Adipose tissue (tissue), 3 donors: ENCODE data around the gene STEAP2. TPM values are rescaled to one million over a fixed set of nuclear protein-coding genes. Genes with fewer than 3 reads are reported as not detected.
A peak's percentile ranks its signal among the peaks of the same experiment; 100 is the strongest.

Source experiments
- H3K27ac ChIP-seq: one replicate; pipeline ENCODE4 v1.5.1; 2013; ENCODE audit warnings: low read depth, low read length
- WGBS, 3 donors: extraction: QIAGEN DNeasy Blood & Tissue Kit; methylation state at CpG; one replicate each; pipeline ENCODE4 v1.1.7; 2013; 5-methylcytosine and 5-hydroxymethylcytosine counted together
- polyA plus RNA-seq, 3 donors: library from polyadenylated mRNA; stranded (reverse); fragments of 200-250 nt; gene quantifications; one replicate each; pipeline ENCODE4 v1.2.3, GENCODE V29; 2013
- donor health status: healthy with polysubstance abuse.
- donor health status: Bipolar disorder and iron deficiency.
- donor health status: healthy.

STEAP2 gene
- polyA plus RNA-seq, 3 donors, result 2.6 to 11.4 (median 5.5) TPM

DNA sequence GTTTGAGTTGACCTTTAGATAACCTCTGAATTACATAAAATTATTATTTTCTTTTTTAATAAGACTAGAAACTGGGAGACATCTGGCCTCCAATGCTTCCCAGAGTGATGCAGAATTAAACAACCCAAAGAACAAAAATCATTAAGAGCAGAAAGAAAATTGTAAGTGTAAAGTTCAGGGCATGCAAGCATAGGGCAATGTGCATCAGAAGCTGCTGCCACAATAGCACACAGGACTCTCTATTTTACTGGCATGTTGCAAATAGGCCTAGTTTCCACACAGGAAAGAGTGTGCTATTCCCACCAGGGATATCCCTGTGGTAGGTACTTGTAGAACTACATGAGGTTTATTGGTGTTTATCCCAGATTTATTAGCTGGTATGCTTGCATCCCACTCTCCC, 20.5 kb upstream of the STEAP2 start:
- no peak overlapping the region for H3K27ac ChIP-seq

DNA sequence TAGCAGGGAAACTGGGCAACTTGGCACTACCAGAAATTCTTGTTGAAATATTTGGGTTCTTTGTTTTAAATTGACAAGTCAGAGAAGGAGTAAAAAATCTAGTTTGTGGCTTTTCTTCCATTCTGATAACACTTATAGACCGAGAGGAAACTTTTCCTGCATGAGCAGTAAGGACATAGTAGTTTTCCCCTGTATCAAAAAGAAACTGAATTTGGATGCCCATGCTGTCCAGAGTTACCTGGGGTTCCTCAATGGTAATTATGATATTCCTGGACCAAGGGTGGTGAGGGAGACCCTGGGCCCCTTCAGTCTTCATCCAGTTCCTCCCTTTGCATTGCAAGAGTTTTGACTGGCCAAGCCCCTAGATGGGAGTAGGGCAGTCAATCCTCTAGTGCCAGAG, 19.9 kb upstream of the STEAP2 start:
- no peak overlapping the region for H3K27ac ChIP-seq
- WGBS, 3 donors, result 73 to 90% (median 86%) methylated on average over 1 of the region's 1 CpG

DNA sequence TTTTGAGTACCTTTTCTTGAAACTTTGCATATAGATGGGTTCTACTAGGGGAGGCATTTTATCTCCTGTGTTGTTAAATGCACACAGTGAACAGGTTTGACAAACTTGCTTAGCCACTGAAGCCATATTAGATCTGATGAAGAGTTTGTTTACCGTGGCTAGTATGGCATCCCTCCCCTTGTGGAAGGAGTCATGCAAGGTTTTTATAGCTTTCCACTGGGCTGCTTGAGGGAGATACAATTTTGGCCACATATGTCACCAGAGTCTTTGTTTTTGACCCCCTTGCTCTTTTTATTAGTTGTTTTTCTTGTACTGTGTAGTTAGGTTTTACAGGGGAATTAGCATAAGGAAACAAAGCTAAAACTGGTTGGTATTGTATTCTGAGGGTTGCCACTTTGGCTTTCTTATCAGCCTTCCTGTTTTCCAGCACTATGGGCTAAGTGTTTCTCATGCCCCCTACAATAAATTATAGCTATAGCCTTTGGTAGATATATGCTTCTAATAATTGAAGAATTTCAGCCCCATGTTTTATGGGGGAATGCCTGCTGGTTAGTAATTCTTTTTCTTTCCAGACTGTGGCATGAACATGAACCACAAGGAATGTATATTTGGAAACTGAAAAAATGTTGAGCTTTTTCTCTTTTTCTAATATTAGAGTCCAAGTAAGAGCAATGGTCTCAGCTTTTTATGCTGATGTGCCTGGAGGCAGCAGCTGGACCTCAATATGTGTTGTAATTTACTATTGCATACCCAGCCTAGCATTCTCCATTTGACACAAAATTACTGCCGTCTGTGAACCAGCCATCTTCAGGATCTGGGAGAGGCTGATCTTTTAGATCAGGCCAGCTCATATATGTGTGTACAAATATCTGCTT, 18.4 kb upstream of the STEAP2 start:
- no peak overlapping the region for H3K27ac ChIP-seq
- 42 to 84% (median 62%) methylated on average over 2 of the region's 2 CpGs for WGBS, 3 donors

DNA sequence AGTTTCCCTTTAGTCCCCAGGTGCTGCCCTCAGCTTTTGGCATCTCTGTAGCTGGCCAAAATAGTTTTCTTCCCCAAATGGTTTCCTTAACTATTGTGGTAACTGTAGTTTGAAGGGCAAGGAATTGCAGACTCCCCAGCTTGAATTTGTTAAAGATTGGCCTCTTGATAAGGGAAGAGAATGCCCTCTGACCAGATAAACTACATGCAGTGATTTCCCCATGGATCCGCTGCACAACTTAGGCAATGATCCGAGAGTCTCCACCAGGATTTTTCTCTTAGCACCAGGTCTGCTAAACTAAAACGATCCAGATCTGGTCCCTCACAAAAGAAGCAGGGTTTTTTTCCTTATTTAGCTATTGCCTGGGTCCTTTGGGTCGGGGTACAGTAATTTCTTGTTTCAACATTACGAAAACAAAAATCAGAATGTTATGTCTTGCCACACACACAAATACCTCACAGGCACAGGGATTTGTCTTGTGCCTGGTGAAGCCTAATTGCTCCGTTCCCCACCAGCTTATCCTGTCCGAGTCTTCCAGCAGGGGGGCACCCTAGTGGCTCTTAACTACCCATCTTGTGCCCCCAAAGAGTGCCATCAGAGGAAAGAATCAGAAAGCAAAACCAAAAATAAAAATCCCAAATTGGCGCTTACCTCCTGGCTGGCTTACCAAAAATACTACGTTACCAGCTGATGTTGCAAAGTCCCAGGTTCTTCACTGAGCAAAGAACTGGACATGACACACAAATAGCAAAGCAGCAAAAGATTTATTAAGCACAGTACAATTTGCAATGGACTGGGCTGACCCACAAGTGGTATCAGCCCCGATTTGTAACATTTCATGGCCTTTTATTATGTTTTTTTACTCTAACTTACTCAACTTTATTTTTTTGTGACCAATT, 16.4 kb upstream of the STEAP2 start:
- 68 to 88% (median 68%) methylated on average over 10 of the region's 10 CpGs for WGBS, 3 donors

DNA sequence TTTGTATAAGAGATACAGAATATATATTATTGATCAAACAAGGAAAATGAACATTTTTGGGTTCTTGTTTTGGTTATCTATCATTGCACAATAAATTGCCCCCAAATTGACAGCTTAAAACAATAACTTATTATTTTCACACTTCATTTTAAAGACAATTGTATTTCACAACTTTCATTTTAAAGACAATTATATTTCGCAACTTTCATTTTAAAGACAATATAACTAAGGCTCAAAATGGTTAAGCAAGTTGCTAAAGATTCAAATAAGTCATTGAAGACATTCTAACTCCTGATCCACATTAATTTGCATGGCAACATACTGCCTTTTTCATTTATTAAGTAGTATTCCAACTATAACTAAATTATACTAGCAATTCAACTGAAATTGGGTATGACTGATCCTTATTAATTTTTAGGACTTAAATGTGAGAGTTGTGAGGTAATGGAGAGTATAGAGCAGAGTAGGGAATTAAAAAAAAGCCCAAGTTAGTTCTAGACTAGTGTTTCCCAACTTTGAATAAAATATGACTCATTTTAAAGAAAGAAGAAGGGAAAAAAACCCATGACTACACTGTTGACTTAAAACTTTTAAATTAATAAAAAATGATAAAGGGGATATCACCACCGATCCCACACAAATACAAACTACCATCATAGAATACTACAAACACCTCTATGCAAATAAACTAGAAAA, 9.9 kb upstream of the STEAP2 start:
- 88 to 97% (median 96%) methylated on average over 2 of the region's 2 CpGs for WGBS, 3 donors
- no peak overlapping the region for H3K27ac ChIP-seq

More for the DNA sequence above, 16.4 kb upstream of the STEAP2 start:
- no peak overlapping the region for H3K27ac ChIP-seq

DNA sequence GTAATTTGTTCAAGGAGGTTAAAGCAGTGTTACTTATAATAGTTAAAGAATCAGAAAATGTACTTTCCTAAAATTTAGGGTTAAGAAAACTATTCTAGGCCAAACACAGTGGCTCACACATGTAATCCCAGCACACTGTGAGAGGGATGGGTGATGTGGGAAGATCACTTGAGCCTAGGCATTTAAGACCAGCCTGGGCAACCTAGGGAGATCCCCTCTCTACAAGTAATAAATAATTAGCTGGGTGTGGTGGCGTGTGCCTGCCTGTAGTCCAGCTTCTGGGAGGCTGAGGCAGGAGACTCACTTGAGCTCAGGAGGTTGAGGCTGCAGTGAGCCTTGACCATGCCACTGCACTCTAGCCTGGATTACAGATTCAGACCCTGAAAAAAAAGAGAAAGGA, 3.6 kb upstream of the STEAP2 start:
- no peak overlapping the region for H3K27ac ChIP-seq
- WGBS, 3 donors, result 86 to 100% (median 92%) methylated on average over 1 of the region's 1 CpG

DNA sequence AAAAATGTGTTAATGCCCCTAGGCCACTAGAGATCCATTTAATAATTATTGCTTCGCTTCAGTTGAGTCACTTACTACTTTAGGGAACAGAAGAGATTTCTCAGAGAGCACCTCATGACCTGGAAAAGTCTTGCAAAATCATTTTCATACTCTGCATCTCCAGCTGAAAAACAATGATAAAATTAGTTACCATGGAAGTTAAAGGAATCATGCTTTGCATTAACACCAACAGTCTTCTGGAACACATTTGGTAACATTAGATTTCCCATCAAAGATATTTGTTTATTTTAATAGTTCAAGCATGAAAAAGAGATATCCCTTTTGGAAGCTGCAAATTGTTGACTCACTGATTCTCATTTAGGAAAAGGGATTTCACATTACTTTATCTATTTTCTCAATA, 1.8 kb upstream of the STEAP2 start:
- H3K27ac ChIP-seq, result no peak overlapping the region
- WGBS, 3 donors, result 69 to 87% (median 78%) methylated on average over 1 of the region's 1 CpG

DNA sequence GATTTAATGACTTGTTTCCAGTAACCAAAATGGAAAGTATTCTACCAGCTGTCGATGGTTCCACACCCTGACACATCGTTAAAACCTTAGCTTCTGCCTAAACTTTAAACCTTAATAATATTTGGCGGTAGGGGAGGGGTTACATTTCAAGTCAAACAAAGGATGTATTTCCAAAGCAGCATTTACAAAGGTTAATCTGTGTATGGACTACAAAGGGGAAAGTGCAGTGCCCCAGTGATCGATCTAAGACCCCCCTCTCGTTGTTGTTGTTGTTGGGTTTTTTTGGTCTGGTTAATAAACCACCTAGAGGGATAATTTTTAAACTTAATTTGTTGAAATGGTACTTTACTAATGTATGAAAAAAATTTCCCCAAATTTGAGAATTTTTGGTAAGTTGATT, 1.1 kb upstream of the STEAP2 start:
- H3K27ac ChIP-seq, result no peak overlapping the region
- 69 to 80% (median 76%) methylated on average over 5 of the region's 5 CpGs for WGBS, 3 donors

DNA sequence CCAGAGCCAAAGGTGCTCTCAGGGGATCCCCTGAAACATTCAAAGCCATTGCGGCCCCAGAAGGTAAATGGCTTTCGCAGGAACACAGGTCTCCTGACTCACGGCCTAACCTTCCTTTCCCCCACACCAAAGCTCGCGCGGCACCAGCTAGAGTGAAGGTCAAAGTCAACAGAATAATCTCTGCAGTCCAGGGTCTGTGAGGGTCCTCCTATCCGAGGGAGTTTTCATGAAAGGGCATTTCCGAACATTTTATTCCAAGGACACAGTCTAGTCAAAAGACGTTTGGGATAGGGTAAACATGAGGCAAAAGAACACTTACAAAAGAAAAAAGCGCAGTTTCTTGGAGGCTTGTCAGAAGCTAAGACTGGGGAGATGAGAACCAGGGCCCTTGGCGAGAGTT, 559 bp upstream of the STEAP2 start:
- 12 to 22% (median 17%) methylated on average over 11 of the region's 11 CpGs for WGBS, 3 donors

DNA sequence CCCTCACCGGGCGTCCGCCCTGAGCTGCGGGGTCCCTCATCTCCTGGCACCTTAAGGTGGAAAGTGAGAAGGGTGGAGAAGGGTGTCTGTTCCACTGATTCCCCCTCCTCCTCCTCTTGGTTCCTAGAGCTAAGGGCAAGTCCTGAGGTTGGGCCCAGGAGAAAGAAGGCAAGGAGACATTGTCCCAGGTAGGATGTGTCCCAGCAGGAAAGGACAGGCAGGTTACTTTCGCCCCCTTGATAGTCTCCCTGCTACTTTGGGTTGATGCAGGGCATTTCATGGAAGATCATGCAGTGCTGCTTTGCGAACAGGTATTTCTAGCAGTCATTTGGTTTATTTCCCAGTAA, 582 bp downstream of the STEAP2 start:
- H3K27ac ChIP-seq, result peak overlapping the region; percentile 53
- 9 to 16% (median 14%) methylated on average over 6 of the region's 6 CpGs for WGBS, 3 donors

More for the DNA sequence above, 559 bp upstream of the STEAP2 start:
- H3K27ac ChIP-seq, result no peak overlapping the region

DNA sequence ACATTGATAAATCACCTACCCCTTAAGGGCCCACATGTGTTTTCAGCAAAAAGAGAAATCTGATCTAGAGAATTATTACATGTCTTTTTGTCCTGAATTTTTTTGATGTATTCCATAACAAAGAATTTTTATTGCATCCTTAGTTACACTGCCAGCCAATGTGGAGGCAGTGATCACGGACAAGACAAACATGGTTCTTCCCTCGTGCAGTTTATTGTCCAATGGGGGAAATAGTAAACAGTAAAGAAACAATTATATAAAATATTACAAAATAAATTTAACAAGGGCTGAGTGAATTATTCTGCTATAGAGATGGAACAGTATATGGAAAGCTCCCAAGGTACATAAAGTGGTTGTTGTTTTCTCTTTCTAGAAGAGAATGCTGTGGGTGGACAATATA, 2.0 kb downstream of the STEAP2 start:
- 69 to 93% (median 72%) methylated on average over 2 of the region's 2 CpGs for WGBS, 3 donors
- no peak overlapping the region for H3K27ac ChIP-seq

DNA sequence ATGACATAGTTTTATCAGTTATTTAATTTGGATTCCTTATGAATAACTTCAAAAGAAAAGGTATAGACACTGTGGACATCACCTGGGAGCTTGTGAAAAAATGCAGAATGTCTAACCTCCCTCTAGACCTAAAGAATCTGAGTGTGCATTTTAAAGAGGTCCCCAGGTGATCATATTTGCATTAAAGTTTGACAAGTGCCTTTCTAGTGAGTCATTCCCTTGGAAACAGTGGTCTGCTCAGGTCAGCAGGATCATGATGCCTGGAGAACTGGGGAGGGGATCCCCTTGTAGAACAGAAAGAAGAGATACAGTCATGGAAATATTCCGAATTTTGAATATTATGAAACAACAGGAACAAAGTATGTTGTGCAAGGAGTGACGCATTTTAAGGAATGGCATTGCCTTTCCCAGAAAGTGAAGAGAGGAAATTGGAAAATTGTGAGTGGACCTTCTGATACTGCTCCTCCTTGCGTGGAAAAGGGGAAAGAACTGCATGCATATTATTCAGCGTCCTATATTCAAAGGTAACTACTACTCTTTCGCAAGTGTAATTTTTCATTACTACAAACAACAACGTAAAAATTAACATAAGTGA, 4.6 kb downstream of the STEAP2 start:
- WGBS, 3 donors, result 81 to 90% (median 84%) methylated on average over 6 of the region's 6 CpGs
- no peak overlapping the region for H3K27ac ChIP-seq

DNA sequence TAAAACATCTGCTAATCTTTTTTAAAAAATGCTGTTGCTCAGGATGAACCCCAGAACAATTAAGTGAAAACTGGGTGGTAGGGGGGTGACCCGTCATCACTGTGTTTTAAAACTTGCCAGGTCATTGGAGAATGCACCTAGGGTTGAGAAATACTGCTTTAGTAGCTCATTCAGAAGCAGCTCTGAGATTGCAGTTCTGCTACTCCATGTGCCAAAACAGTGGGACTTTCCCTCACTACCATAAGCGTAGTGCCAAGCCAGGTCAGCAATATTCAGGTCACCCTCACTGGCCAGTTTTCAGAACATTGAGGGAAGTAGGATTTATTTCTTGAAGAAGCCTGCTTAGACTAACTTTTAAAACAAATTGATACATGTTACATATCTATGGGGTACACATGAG, 5.2 kb downstream of the STEAP2 start:
- H3K27ac ChIP-seq, result no peak overlapping the region
- WGBS, 3 donors, result 61 to 76% (median 75%) methylated on average over 2 of the region's 2 CpGs

DNA sequence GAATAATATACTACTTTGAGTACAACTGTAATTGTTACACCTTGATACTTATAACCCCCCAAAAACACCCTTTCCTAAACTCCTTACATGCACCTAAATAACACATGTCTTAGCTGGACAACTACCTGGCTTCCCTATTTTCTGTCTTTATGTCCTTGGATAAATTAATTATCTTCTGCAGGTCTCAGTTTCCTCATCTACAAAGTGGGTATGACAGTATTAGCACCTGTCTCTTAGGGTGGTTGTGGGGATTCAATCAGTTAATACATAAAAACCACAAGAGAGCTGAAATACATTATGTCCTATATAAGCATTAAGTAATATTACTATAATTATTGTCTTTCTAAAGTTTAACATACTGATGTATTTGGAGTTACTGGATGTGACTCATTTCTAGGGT, 10.8 kb downstream of the STEAP2 start:
- H3K27ac ChIP-seq, result no peak overlapping the region

DNA sequence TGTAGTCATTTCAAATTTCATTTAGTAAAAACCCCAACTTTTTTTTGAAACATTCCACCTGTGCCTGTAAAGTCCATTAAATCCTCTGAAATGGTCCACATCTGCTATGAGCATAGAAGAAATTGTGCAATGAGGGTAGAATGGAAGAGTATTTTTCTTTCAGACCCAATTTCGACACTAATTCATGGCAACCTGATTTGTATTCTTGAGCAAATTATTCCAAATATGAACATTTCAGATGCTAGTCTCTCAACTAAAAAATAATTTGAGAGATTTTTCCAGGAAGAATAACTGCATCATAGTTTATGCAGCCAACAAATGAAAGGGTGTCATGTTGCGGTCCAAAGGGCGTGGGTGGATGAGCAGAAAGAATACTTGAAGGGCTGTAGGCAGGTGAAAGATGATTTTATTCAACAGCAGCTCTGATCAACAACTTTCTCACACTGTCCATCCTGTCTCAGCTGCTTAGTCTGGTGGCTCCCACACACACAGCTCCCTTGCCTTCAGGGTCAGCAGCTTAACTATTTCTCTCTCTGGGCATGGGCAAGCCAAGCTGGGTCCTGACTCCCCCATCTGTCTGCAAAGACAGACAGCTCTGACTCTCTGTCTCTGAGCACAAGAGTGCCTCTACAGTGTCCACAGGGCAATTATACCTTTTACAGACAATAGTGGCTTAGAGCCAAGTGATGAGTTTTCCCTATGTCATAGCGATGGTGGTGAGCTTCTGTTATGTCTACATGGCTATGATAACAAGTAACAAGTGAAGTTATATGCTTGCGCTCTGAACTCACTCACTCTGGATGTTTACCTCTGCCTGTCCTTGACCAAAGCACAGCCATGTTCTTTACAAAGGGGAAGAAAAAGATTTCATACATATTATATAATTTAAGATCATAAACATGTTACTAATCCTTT, 11.5 kb downstream of the STEAP2 start:
- no peak overlapping the region for H3K27ac ChIP-seq
- 74 to 89% (median 76%) methylated on average over 5 of the region's 5 CpGs for WGBS, 3 donors

DNA sequence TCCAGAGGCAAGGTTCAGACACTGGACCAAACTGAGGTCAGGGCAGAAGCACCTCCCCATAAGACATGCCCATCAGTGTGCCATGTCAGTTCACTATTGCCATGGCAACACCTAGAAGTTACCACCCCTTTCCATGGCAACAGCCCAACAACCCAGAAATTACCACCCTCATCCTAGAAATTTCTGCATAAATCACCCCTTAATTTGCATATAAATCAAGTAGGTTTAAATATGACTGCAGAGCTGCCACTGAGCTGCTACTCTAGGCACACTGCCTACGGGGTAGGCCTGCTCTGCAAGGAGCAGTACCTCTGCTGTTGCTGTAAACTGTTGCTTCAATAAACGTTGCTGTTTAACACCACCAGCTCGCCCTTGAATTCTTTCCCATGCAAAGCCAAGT, 12.7 kb downstream of the STEAP2 start:
- WGBS, 3 donors, result 62 to 65% (median 65%) methylated on average over 3 of the region's 3 CpGs

DNA sequence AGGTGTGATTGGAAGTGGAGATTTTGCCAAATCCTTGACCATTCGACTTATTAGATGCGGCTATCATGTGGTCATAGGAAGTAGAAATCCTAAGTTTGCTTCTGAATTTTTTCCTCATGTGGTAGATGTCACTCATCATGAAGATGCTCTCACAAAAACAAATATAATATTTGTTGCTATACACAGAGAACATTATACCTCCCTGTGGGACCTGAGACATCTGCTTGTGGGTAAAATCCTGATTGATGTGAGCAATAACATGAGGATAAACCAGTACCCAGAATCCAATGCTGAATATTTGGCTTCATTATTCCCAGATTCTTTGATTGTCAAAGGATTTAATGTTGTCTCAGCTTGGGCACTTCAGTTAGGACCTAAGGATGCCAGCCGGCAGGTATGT, 13.6 kb downstream of the STEAP2 start:
- WGBS, 3 donors, result 94 to 96% (median 95%) methylated on average over 3 of the region's 3 CpGs
- H3K27ac ChIP-seq, result no peak overlapping the region

More for the DNA sequence above, 12.7 kb downstream of the STEAP2 start:
- H3K27ac ChIP-seq, result no peak overlapping the region

DNA sequence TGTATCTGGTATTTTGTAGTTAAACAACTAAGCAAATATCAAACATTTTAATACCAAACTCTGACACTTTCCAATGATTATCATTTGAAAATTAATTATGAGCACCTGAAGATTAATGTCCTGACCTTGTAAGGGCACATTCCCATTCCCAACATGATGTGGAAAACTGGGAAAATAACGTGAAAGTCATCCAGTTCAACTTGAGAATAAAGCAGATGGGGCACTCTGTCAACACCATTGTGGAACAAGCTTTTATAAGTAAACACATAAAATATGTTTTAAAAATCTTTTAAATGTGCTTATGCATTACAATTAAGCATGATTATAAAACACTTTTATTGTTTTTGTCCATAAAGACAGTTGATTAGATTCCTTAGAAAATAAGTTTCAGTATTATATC, 14.1 kb downstream of the STEAP2 start:
- H3K27ac ChIP-seq, result no peak overlapping the region
- WGBS, 3 donors, result 42 to 71% (median 64%) methylated on average over 1 of the region's 1 CpG
